B cell (primary cell): ENCODE measurements around the gene CWC27.

ENCODE experiments used
- EZH2 ChIP-seq: IDR thresholded peaks from 2 replicates; pipeline ENCODE4 v1.6.1; 2012; ENCODE audit warnings: borderline replicate concordance, low read depth, mild to moderate bottlenecking, moderate library complexity, low read length; ENCODE audit not compliant: insufficient read depth, poor library complexity, severe bottlenecking
- TF ChIP-seq, protein P1 (sequence below): fragments of 200-600 bp; IDR thresholded peaks from one replicate; pipeline ENCODE4 v1.8.0; 2022; ENCODE audit warnings: antibody characterized with exemption, mild to moderate bottlenecking

DNA sequence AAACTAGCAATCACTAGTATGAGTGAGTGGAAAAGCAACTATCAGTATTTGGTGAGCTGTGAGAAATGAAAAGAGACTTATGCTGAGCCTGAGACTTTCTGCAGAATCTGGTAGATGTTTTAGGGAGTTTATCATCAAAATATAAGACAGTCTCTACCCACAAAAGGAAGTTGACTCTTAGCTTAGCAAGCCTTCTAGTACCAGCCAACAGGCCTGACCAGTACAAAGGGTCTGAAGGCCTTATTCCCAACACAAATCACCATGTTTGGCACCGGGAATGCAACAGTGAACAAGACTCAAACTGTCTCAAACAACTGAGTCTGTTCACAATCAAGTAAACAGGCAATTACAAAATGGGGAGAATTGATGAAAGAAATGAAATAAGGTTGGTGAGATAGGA, 244.4 kb downstream of the CWC27 start:
- TF ChIP-seq, protein P1, sequence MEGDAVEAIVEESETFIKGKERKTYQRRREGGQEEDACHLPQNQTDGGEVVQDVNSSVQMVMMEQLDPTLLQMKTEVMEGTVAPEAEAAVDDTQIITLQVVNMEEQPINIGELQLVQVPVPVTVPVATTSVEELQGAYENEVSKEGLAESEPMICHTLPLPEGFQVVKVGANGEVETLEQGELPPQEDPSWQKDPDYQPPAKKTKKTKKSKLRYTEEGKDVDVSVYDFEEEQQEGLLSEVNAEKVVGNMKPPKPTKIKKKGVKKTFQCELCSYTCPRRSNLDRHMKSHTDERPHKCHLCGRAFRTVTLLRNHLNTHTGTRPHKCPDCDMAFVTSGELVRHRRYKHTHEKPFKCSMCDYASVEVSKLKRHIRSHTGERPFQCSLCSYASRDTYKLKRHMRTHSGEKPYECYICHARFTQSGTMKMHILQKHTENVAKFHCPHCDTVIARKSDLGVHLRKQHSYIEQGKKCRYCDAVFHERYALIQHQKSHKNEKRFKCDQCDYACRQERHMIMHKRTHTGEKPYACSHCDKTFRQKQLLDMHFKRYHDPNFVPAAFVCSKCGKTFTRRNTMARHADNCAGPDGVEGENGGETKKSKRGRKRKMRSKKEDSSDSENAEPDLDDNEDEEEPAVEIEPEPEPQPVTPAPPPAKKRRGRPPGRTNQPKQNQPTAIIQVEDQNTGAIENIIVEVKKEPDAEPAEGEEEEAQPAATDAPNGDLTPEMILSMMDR, result no peak
- TF ChIP-seq EZH2, result no peak
